Caco-2 (cell line): ENCODE data around the gene P3H2. TPM values are rescaled to one million over a fixed set of nuclear protein-coding genes. Genes with fewer than 3 reads are reported as not detected.

Experiments used
- BruUV-seq: library from RNA; stranded (reverse); fragments of 400-500 nt; replicated peaks from 2 replicates; lab custom pipeline; 2021; lab: Mats Ljungman, UMichigan
- CTCF ChIA-PET: fragments of 300-600 bp; sonication (Branson Sonifier 250); formaldehyde crosslinking; loops from one replicate; lab custom pipeline; 2022; ENCODE audit warnings: antibody characterized with exemption; lab: Charles Lee
- POLR2A ChIA-PET: fragments of 300-600 bp; sonication (Branson Sonifier 250); formaldehyde crosslinking; loops from one replicate; lab custom pipeline; 2022; ENCODE audit warnings: antibody characterized with exemption; lab: Charles Lee
- DNase-seq, 2 experiments: peaks; one replicate each; pipeline versions ENCODE4 v3.0.0 to v3.0.0-alpha.2; 2020 to 2022
- H3K27me3 ChIP-seq: replicated peaks from 2 replicates; pipeline ENCODE4 v1.6.0; 2011; ENCODE audit warnings: low read length; ENCODE audit not compliant: control insufficient read depth, insufficient read depth
- H3K36me3 ChIP-seq: 2 replicates; pipeline ENCODE4 v1.5.1; 2011; ENCODE audit warnings: low read length; ENCODE audit not compliant: control insufficient read depth, insufficient read depth
- H3K4me1 ChIP-seq: fragments of 250-450 bp; sonication (Bioruptor Pico); 2 replicates; pipeline ENCODE4 v1.5.1; 2020; ENCODE audit warnings: mild to moderate bottlenecking
- H3K4me3 ChIP-seq: 2 replicates; pipeline ENCODE4 v1.5.1; 2011; ENCODE audit warnings: low read depth, mild to moderate bottlenecking, control low read depth, low read length
- H3K9me3 ChIP-seq: fragments of 250-450 bp; sonication (Bioruptor Pico); 2 replicates; pipeline ENCODE4 v1.5.1; 2020; ENCODE audit warnings: mild to moderate bottlenecking, moderate library complexity
- H3K27ac Mint-ChIP-seq: one replicate; pipeline ENCODE4 v1.8.0; 2022; ENCODE audit warnings: mixed read lengths; ENCODE audit not compliant: unreplicated experiment
- H3K27me3 Mint-ChIP-seq: one replicate; pipeline ENCODE4 v1.8.0; 2022; ENCODE audit warnings: mixed read lengths; ENCODE audit not compliant: insufficient read depth, unreplicated experiment
- H3K36me3 Mint-ChIP-seq: one replicate; pipeline ENCODE4 v1.8.0; 2022; ENCODE audit warnings: mild to moderate bottlenecking, mixed read lengths; ENCODE audit not compliant: insufficient read depth, unreplicated experiment
- H3K4me1 Mint-ChIP-seq: one replicate; pipeline ENCODE4 v1.8.0; 2022; ENCODE audit warnings: low read depth, mixed read lengths; ENCODE audit not compliant: unreplicated experiment
- H3K4me3 Mint-ChIP-seq: one replicate; pipeline ENCODE4 v1.8.0; 2022; ENCODE audit warnings: mild to moderate bottlenecking, moderate library complexity, mixed read lengths; ENCODE audit not compliant: unreplicated experiment
- H3K9me3 Mint-ChIP-seq: one replicate; pipeline ENCODE4 v1.8.0; 2022; ENCODE audit warnings: mixed read lengths; ENCODE audit not compliant: unreplicated experiment
- intact Hi-C: fragments of 100-400 bp; cut with micrococcal nuclease; formaldehyde crosslinking; loops from one replicate; pipeline ENCODE4 v1.10.0; 2022; ENCODE audit not compliant: unreplicated experiment
- total RNA-seq: library from RNA; stranded (reverse); gene quantifications from 2 replicates; pipeline ENCODE4 v1.2.3, GENCODE V29; 2022
- TF ChIP-seq, protein P1 (sequence below), 2 experiments: fragments of 200-600 bp in 1 of 2; IDR thresholded peaks; 1 replicate in 1 of 2; 2 replicates in 1 of 2; pipeline versions ENCODE4 v1.5.1 to v1.8.0; 2011 to 2022; ENCODE audit warnings: antibody characterized with exemption in 1 of 2, control low read depth in 1 of 2, inconsistent platforms in 1 of 2, low read depth in 1 of 2, low read length in 1 of 2, mild to moderate bottlenecking in 1 of 2, moderate library complexity in 1 of 2; ENCODE audit not compliant: insufficient read depth in 1 of 2, severe bottlenecking in 1 of 2, unreplicated experiment in 1 of 2

Gene P3H2
- total RNA-seq, 1 experiment from 2014 or later = 55.8 TPM

DNA sequence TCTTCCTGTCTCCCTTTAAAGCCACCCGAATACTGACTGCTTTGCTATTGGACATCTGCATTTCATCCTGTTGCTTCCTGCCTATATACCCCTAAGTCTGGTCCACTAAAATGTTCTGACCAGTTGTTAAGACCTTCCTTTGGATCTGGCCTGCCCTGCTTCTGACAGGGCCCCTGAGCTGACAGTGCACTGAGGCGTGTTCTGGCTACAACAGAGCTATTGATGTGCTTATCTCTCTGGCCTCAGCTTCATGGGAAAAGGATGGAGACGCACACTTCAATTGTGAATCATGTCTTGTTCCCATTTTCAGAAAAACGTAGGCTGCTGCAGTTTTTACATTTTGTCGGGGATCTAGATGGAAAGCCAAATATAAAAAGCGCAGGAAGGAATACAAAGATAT lies 7.1 kb upstream of the P3H2 start:
- H3K4me1 ChIP-seq = peaks cover 39% of the 10 kb centered on the region
- intact Hi-C loops = no loop called here
- no peak overlapping the region for H3K4me3 ChIP-seq
- Mint-ChIP-seq H3K27me3 (no peaks in the 10 kb centered on the region), H3K27ac (no peak overlapping the region), H3K9me3 (no peaks in the 10 kb centered on the region), H3K4me1 (peaks cover 23% of the 10 kb centered on the region), H3K36me3 (no peaks in the 10 kb centered on the region), H3K4me3 (no peak overlapping the region)
- no TSS peak for BruUV-seq
- H3K9me3 ChIP-seq = no peaks in the 10 kb centered on the region
- CTCF ChIA-PET = no interaction called here
- H3K27me3 ChIP-seq = no peaks in the 10 kb centered on the region
- TF ChIP-seq, protein P1, sequence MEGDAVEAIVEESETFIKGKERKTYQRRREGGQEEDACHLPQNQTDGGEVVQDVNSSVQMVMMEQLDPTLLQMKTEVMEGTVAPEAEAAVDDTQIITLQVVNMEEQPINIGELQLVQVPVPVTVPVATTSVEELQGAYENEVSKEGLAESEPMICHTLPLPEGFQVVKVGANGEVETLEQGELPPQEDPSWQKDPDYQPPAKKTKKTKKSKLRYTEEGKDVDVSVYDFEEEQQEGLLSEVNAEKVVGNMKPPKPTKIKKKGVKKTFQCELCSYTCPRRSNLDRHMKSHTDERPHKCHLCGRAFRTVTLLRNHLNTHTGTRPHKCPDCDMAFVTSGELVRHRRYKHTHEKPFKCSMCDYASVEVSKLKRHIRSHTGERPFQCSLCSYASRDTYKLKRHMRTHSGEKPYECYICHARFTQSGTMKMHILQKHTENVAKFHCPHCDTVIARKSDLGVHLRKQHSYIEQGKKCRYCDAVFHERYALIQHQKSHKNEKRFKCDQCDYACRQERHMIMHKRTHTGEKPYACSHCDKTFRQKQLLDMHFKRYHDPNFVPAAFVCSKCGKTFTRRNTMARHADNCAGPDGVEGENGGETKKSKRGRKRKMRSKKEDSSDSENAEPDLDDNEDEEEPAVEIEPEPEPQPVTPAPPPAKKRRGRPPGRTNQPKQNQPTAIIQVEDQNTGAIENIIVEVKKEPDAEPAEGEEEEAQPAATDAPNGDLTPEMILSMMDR (IDR thresholded peaks at IDR 0.05; ENCODE audit: insufficient read depth in 1 of 2, low read depth in 1 of 2, low read length in 1 of 2, severe bottlenecking in 1 of 2, unreplicated experiment in 1 of 2) = no peak
- no peak for DNase-seq
- H3K36me3 ChIP-seq = no peaks in the 10 kb centered on the region
- POLR2A ChIA-PET = no interaction called here

DNA sequence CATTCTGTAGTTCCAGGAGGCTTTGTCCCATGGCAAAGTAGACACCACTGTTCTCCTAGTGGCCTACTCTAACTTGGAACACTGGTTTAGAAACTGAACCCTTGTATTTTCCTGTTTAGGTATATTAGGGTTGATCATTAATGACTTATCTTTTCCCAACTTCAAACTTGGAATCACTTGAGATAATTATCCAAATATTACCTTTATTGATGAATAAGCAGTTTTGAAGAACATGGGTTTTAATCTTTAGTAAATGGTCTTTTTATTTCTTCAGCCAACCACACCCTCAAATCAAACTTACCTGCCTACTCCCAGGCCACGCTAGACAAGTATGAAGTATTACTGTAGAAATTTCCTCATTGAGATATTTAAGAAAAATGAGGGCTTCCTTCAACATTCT lies 6.5 kb upstream of the P3H2 start:
- H3K36me3 ChIP-seq = no peaks in the 10 kb centered on the region
- Mint-ChIP-seq H3K36me3 (no peaks in the 10 kb centered on the region), H3K27ac (no peak overlapping the region), H3K4me1 (peaks cover 24% of the 10 kb centered on the region), H3K4me3 (no peak overlapping the region), H3K27me3 (no peaks in the 10 kb centered on the region), H3K9me3 (no peaks in the 10 kb centered on the region)
- H3K9me3 ChIP-seq = no peaks in the 10 kb centered on the region
- H3K4me1 ChIP-seq = peaks cover 45% of the 10 kb centered on the region
- H3K27me3 ChIP-seq = no peaks in the 10 kb centered on the region
- no TSS peak for BruUV-seq
- TF ChIP-seq, protein P1 (IDR thresholded peaks at IDR 0.05; ENCODE audit: insufficient read depth in 1 of 2, low read depth in 1 of 2, low read length in 1 of 2, severe bottlenecking in 1 of 2, unreplicated experiment in 1 of 2) = no peak
- H3K4me3 ChIP-seq = no peak overlapping the region
- intact Hi-C loops = no loop called here
- DNase-seq = no peak
- POLR2A ChIA-PET = no interaction called here
- CTCF ChIA-PET = no interaction called here

- Histone ChIP-seq H3K9me3 (no peaks in the 10 kb centered on the region), H3K4me3 (no peak overlapping the region), H3K4me1 (peaks cover 51% of the 10 kb centered on the region), H3K27me3 (no peaks in the 10 kb centered on the region), H3K36me3 (no peaks in the 10 kb centered on the region)
- intact Hi-C loops = no loop called here
- BruUV-seq = no TSS peak
- Mint-ChIP-seq H3K27me3 (no peaks in the 10 kb centered on the region), H3K4me3 (peak overlapping the region; percentile 28), H3K36me3 (no peaks in the 10 kb centered on the region), H3K4me1 (peaks cover 28% of the 10 kb centered on the region), H3K27ac (peak overlapping the region; percentile 61), H3K9me3 (no peaks in the 10 kb centered on the region)
- ChIA-PET CTCF (interaction anchor here (0.6 to 0.9 kb wide), 2 partner anchors 69 to 164 kb away, joined by 3 read pairs; no protein-coding TSS in a partner anchor), POLR2A (interaction anchor here (0.5 to 0.6 kb wide), 2 partner anchors 11 to 72 kb away, joined by 3 to 5 read pairs; no protein-coding TSS in a partner anchor)
- peak in 1 of 2 experiments; percentile 40 for DNase-seq
- TF ChIP-seq, protein P1 (IDR thresholded peaks at IDR 0.05; ENCODE audit: insufficient read depth in 1 of 2, low read depth in 1 of 2, low read length in 1 of 2, severe bottlenecking in 1 of 2, unreplicated experiment in 1 of 2) = no peak
Observed at GRCh38 chr3:190125436-190126068, 4.9 kb upstream of the P3H2 start.
